Measurements from ENCODE around the gene ZNF385A.

Gene ZNF385A

GRCh38 chr12:54373649-54374561 lies 10.6 kb downstream of the ZNF385A start:
- no peak for DNase-seq (ENCODE audit: low read depth)

- no peak for DNase-seq (ENCODE audit: low read depth)
These were observed 12.3 kb downstream of the ZNF385A start for GRCh38 chr12:54372113-54372806.

- DNase-seq (ENCODE audit: low read depth), result no peak
These were observed 13.0 kb downstream of the ZNF385A start for GRCh38 chr12:54371328-54372112.

GRCh38 chr12:54370171-54370730 lies 14.3 kb downstream of the ZNF385A start:
- no peak for DNase-seq (ENCODE audit: low read depth)

- no peak for DNase-seq (ENCODE audit: low read depth)
These were observed 14.9 kb downstream of the ZNF385A start for GRCh38 chr12:54369597-54370131.

- DNase-seq (ENCODE audit: low read depth), result peak; percentile 59
These were observed 15.6 kb downstream of the ZNF385A start for GRCh38 chr12:54368709-54369596.

GRCh38 chr12:54368025-54368708 lies 16.4 kb downstream of the ZNF385A start:
- no peak for DNase-seq (ENCODE audit: low read depth)

- DNase-seq (ENCODE audit: low read depth), result no peak
These were observed 20.1 kb downstream of the ZNF385A start, which contains the start of gene GPR84 for GRCh38 chr12:54364413-54364812. GPR84 (minus strand) TSS chr12:54364486; CDS start chr12:54363851, 635 bp downstream.

GRCh38 chr12:54363618-54364017 lies 20.9 kb downstream of the ZNF385A start:
- DNase-seq (ENCODE audit: low read depth), result no peak

GRCh38 chr12:54363047-54363446 lies 21.5 kb downstream of the ZNF385A start:
- DNase-seq (ENCODE audit: low read depth), result no peak

- DNase-seq (ENCODE audit: low read depth), result peak; percentile 68
These were observed 23.6 kb downstream of the ZNF385A start for GRCh38 chr12:54360717-54361456.

GRCh38 chr12:54359762-54360351 lies 24.7 kb downstream of the ZNF385A start:
- DNase-seq (ENCODE audit: low read depth), result no peak

- peak; percentile 99 for DNase-seq (ENCODE audit: low read depth)
These were observed 25.4 kb downstream of the ZNF385A start for GRCh38 chr12:54358945-54359761.

- DNase-seq (ENCODE audit: low read depth), result no peak
These were observed 26.2 kb downstream of the ZNF385A start for GRCh38 chr12:54358191-54358944.

GRCh38 chr12:54357506-54358190 lies 26.9 kb downstream of the ZNF385A start:
- DNase-seq (ENCODE audit: low read depth), result no peak

- no peak for DNase-seq (ENCODE audit: low read depth)
These were observed 27.6 kb downstream of the ZNF385A start for GRCh38 chr12:54356951-54357356.

- no peak for DNase-seq (ENCODE audit: low read depth)
These were observed 28.3 kb downstream of the ZNF385A start for GRCh38 chr12:54356228-54356627.
